ACHN (cell line): ENCODE results near the gene MGMT.

ENCODE experiments used
- DNase-seq: peaks from one replicate; pipeline ENCODE4 v3.0.0-alpha.2; 2015
- in situ Hi-C: cut with HindIII; loops from 2 replicates; pipeline ENCODE4 v1.10.0; 2017; ENCODE audit warnings: low sequenced_read_pairs, low pct_ligation_motif_present, low pct_unique_long_range_greater_than_20kb

Gene MGMT

DNA sequence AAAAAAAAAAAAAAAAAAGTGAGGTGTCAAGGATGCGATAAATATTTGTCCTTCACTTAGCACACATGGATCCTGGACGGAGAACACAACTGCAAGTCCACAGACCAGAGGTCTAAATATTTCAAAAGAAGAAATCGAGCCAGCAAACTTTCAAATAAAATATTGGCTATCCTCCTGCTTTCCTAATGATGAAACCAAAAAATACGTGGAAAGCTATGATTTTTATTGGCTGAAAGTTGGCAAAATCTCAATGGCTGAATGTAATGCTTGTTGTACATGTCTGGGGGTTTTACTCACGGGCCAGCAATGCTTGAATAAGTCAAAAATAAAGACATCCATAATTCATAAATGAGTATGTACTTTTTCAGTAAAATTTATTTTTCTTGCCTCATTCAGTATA, 19.0 kb upstream of the MGMT start:
- no peak for DNase-seq
- in situ Hi-C loops: no loop called here

DNA sequence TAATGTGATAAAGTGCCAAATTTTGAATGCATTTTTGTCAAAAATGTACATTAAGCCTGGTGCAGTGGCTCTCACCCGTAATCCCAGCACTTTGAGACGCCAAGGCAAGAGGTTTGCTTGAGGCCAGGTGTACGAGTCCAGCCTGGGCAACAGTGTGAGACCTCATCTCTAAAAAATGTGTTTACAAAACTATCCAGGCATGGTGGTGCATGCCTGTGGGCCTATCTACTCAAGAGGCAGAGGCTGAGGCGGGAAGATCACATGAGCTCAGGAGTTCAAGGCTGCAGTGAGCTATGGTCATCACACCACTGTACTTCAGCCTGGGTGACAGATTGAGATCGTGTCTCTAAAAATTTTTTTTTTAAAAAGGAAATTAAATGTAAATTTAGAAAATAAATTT, 18.5 kb upstream of the MGMT start:
- in situ Hi-C loops: no loop called here
- DNase-seq: no peak

DNA sequence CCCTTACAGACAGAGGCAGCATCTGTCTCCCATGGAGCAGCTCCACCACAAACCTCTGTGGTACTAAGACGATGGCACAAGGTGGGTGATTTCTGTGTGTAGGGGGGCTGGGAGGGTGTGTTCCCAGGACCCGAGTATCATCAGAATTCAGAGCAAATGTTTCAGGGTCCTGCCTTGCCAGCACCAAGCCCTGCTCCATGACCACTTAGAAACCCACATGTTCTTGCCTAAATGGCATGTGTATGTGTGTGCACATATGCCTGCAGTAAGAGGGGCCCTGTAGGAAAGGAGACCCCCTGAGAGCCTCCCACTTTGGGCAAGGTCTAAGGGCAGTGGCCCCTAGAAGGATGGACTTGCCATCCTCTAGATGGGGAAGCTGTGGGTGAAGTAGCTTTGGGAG, 17.1 kb upstream of the MGMT start:
- in situ Hi-C loops: no loop called here
- DNase-seq: no peak

DNA sequence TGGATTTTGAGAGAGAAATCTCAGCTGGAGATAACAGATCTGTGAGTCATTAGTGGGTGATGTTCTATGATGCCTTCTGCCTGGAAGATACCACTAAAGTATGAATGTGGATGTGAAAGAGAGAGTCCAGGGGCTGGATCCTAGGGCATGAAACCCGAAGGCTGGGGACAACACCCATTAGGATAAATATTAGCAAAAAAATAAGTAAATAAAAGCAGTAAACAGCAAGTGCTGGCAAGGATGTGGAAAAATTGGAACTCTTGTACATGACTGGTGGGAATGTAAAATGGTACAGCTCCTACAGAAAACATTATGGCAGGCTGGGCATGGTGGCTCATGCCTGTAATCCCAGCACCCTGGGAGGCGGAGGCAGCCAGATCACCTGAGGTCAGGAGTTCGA, 16.6 kb upstream of the MGMT start:
- in situ Hi-C loops: no loop called here
- DNase-seq: no peak

DNA sequence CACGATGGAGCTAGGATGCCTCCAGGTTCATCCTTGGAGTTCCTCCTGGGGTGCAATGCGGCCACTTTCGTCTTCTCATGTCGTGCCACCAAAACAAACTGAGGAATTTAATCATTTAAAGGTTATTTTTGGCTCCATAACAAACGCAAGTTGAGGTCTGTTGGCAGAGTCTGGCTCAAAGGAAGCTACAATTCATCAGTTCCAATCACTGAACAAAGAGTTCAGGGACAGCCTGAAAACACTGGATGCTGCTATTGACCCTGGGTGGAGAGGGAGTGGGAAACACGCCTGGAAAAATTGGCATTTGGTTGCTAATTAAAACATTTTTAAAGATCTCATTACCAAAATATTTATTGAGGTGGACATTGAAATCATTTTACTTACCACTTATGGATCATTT, 11.4 kb upstream of the MGMT start:
- in situ Hi-C loops: no loop called here
- DNase-seq: no peak

DNA sequence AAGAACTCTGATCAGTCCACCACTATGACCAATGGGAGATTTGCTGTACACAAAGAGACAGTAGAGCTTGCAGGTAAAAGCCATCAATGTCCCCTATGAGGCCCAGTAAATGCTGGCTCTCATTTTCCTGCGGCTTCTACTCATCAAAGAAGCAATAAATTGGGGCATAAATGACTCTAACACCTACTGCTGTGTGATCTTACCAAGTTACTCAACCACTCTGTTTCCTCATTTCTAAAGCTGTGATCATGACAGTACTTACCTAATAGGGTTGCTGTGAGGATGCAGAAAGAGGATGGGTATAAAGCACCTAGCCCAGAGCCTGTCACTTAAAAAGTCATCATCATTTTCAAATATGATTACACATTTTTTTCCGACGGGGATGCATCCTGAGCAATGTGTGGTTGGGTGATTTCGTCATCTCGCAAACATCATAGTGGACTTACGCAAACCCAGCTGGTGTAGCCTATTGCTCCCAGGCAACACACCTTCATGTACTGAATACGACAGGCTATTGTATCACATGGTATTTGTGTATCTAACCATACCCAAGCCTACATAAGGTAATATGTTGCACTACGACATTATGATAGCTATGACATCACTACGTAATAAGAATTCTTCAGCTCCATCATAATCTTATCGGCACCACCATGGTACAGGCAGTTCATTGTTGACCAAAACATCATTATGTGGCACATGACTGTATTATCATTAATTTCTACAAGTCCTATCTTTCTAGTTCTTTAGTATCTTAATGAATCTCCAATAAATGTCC, 7.1 kb upstream of the MGMT start:
- in situ Hi-C loops: no loop called here
- DNase-seq: no peak

DNA sequence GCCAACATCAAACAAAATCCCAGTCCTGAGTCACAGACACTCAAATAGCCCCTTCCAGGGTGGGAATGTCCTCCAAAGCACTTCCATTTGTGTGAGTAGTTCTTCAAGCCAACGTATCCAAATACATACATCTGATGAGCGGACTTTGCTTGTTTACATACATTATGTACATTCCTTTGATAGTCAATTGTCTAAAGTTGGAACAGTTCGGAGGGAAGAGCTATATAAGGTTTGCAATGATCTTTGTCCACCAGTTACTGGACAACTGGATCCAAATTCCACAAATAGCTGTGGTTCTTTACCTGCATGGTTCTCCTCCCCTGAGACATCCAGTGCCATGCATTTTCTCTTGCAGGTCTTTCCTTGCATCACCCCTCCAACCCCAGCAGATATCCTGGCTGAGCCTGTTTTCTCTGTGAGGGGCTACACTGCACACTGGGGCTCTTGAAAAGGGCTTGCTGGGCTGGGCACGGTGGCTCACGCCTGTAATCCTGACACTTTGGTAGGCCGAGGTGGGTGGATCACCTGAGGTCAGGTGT, 4.7 kb upstream of the MGMT start:
- no peak for DNase-seq

DNA sequence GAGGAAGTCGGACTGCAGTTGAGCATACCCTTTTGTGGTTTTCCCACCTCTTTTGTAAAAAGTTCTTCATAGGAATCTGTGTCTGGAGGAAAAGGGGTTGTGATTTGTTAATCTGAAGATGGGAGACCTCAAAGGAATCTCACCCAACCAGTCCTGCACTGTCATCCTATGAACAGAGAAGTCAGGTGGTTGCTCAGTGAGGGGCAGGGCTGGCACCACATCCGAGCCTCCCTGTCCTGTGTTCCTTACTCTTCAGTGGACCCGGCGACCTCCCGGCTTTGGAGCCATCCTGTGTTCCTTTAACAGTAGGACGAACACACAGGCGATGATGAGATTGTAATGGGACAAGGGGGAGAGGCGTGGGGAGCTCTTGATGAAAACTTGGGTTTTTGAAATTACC, 2.8 kb upstream of the MGMT start:
- in situ Hi-C loops: no loop called here
- DNase-seq: no peak

More for the DNA sequence above, 4.7 kb upstream of the MGMT start:
- in situ Hi-C loops: no loop called here

DNA sequence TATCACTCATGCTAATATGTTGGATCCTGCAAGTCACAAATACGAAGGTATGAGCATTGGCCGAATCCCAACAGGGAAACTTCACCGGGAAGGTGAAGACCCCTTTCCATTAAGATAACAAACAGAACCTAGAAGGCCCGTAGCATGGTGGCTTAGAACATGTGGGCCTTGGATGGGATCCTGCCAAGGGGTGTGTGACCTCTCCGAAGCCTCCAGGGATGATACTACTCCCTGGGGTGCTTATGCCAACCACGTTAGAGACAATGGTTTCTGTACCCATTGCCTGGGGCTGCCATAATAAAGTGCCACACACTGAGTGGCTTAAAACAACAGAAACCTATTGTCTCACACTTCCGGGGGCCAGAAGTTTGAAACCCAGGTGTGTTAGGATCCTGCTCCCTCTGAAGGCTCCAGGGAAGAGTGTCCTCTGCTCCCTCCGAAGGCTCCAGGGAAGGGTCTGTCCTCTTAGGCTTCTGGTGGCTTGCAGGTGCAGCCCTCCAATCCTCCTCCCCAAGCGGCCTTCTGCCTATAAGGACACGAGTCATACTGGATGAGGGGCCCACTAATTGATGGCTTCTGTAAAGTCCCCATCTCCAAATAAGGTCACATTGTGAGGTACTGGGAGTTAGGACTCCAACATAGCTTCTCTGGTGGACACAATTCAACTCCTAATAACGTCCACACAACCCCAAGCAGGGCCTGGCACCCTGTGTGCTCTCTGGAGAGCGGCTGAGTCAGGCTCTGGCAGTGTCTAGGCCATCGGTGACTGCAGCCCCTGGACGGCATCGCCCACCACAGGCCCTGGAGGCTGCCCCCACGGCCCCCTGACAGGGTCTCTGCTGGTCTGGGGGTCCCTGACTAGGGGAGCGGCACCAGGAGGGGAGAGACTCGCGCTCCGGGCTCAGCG, 992 bp upstream of the MGMT start:
- DNase-seq: no peak

DNA sequence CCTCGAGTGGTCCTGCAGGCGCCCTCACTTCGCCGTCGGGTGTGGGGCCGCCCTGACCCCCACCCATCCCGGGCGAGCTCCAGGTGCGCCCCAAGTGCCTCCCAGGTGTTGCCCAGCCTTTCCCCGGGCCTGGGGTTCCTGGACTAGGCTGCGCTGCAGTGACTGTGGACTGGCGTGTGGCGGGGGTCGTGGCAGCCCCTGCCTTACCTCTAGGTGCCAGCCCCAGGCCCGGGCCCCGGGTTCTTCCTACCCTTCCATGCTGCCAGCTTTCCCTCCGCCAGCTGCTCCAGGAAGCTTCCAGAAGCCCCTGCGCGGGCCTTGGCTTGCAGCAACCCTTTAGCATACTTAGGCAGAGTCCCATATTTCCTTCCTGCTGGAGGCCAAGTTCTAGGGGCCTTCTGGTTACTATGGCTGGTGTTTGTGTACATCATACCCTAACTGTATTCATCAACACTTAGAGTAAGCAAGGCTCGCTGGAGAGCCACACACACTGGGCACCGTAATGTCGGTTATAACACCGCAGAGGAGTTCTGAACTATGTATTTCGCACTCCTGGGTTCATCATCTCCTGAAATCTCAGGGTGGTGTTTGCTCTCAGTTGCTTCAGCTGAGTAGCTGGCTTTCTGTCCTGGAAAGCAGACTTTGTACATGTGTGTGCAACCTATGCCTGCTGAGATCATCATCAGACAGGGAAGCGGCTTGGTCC, 471 bp downstream of the MGMT start:
- peak; percentile 17 for DNase-seq
- in situ Hi-C loops: no loop called here

More for the DNA sequence above, 992 bp upstream of the MGMT start:
- in situ Hi-C loops: no loop called here

DNA sequence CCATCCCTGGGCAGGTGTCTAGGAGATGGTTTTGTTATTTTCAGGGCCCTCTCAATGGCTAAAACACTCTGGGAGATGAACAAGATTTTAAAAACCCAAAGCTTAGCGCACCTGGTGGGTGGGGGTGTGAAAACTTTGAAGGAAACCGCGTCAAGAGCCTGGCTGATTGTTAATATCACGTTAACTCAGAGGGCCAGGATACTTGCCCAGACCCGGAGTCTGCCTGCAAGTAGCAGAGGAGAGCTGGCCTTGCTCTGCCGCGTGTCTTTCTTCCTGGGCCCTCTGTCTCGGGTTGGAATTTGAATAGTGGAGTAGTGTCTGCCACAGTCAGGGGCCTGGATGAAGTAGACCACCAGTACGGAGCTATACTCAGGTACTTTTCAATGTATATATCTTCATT, 1.1 kb downstream of the MGMT start:
- no peak for DNase-seq
- in situ Hi-C loops: no loop called here

DNA sequence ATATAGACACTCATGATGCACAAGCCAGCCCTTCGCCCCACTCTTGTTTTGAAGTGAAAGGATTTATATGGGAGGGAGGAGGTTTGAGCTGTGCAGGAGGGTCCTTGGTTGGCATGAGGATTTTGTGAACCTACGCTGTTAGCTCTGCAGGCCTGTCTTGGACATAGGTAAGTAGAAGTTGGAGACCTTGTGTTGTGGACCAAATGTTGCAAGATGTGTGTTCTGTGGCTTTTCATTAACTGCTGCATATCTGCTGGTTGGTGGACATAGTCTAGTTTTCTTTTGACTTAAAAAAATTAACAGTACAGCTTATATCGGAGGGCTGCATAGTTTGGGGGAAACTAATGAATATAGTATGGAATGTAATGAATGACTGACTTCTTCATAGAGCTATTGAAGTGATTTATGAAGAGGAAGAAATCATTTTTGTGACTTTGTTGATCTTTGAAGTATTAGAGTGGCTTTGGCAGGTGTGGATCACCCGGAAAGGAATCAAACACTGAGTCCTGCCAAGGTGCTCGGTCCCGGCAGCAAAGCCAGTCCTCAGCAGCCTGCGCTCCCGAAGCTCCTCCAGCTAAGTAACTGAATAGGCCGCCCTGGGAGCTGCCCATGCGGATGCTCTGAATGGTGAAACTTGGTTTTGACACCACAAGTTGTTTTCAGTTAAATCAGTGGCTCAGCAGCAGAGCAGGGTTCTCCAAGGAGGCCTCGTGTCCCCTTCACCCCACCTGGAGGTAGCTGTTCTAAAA, 3.2 kb downstream of the MGMT start:
- in situ Hi-C loops: no loop called here
- no peak for DNase-seq

DNA sequence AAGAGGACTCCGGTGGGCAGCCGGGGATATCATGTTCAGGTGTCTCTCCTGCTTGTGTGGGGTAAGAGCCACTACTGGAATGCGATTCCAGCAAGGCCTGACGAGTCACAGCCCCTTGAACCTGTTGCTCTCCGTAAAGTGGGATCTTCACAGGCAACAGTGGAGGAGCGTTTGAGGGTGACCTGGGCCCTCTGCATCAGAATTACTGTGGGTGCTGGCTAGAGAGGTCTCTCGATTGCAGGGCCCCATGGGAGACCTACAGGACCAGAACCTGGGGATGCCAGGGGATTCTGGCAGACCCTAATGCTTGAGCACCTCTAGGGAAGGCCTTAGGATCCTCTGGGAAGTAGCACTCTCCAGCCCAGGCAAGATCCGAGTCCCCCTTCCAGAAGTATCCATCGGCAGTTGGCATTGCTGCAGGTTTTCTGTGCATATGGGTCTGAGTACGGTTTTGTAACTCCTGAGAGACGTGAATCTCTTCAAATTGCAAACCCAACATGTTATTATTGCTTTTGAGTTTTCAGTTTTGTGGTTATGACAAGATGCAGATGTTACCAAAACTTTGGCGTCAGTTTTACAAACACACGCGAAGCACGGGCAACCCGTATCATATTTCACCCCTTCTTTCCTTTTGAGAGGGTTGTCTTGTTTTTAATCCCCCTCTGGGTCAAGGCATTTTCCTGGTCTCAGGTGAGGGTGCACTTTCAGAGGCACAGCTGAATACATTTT, 4.6 kb downstream of the MGMT start:
- in situ Hi-C loops: no loop called here
- no peak for DNase-seq

DNA sequence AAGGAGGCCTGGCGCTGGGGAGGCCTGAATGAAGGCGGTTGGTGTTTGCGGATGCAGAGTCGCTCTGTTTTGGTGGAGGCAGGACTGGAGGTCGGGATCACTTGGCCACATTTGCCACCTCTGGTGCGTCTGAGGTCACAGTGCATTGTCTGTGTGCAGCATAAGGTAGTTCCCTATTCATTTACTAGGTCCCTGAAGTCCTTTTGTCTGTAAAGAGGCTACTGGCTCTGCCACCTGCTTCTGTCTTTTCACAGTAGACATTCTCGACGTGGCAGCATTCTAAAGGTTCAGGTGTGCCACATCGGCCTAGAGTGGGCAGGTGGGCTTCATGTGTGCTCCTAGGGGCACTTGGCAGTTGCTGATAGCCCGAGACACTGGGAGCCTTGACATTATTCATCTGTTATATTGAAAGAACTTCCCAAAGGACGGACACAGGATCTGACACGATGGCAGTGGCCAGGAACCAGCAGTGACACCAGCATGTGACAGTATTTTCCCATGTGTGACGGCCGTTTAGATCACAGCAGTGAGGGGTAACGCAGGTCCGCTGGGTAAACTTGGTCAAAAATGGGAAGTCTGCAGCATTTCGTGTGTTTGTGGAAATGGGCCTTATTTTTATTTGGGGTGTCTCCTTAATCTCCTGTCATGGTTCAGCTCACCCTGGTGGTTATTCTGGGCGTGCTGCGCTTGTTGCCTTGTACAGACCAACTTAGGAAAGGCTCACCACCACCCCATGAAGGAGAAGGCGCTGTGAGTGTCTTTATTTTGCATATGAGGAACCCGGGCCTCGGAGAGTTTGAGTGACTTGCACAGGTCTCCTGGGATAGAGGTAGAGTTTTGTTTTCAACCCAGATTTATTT, 5.9 kb downstream of the MGMT start:
- in situ Hi-C loops: no loop called here
- DNase-seq: no peak

DNA sequence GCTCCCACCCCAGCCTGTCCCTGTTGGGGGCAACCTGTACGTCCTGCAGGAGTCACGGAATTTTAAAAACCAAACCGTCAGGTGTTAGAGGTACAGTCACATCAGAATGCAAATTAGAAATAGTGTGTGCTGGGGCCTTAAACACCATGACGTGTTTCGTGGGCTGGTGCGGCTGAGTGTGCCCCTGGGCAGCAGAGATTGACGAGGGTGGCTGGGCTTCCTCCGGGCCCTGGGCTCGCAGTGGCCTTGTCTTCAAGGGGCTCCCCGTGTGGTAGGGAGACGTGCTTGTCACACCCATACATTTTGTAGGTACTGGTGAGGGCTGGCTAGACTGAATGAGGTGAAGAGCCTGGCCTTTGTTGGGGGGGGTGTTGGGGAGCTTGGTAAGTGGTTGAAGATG, 7.6 kb downstream of the MGMT start:
- in situ Hi-C loops: no loop called here
- no peak for DNase-seq

DNA sequence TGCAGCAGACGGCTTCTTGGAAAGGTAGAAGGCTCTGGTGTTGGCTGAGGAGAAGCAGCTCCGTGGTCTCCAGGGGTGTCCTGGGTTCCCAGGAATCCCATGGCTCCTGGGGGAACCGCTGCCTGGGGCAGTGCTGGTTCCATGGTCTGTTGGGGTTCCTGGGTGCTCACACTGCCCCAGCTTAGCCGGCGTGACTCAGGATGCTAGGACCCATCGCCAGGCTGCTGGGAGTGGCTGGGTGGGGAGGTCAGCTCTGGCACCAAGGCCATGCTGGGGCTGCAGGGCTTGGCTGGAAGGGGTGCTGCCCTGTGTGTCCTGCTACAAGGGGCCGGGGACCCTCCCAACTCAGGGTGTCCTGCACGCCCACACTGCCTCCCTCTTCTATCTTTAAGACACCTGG, 9.4 kb downstream of the MGMT start:
- no peak for DNase-seq
- in situ Hi-C loops: no loop called here

DNA sequence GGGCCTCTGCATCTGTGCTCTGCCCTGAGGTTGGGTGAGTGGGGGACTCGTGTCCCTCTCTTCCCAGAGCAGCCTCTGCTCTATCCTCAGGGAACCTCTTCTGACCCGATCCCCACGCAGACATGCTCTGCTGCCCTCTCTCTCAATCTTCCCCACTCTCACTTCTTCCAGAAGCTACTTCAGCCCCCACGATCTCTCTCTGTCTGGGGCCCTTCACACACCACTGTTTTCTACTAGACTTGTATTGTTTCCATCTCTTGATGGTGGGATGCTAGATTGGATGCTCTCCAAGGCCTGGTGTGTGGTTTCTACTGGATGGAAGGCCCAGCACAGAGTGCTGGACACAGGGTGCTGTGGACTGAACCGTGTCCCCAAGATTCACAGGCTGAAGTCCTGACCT, 10.0 kb downstream of the MGMT start:
- in situ Hi-C loops: no loop called here
- no peak for DNase-seq
